IMR-90 (cell line): Measurements from ENCODE around the gene CNNM3. TPM values are rescaled to one million over a fixed set of nuclear protein-coding genes. Genes with fewer than 3 reads are reported as not detected.

Experiments used
- ATAC-seq: fragments of 200-7000 bp; cut with Tn5 transposase; 2 replicates; pipeline ENCODE4 v1.9.1; 2020; ENCODE audit warnings: low read depth, mild to moderate bottlenecking, moderate library complexity
- BruUV-seq: library from RNA; stranded (reverse); fragments of 400-500 nt; replicated peaks from 2 replicates; lab custom pipeline; 2021; lab: Mats Ljungman, UMichigan
- CTCF ChIA-PET: fragments of 300-600 bp; formaldehyde crosslinking; extraction: SDS; loops from one replicate; lab custom pipeline; 2021; ENCODE audit warnings: antibody characterized with exemption; lab: Yijun Ruan, JAX
- POLR2A ChIA-PET: fragments of 300-600 bp; sonication (Branson Sonifier 250); formaldehyde crosslinking; loops from one replicate; lab custom pipeline; 2022; ENCODE audit warnings: antibody characterized with exemption; ENCODE audit not compliant: unreplicated experiment; lab: Charles Lee
- DNase-seq: peaks from one replicate; pipeline ENCODE4 v3.0.0; 2013
- H2AFZ ChIP-seq: replicated peaks from 2 replicates; pipeline ENCODE3; 2013; ENCODE audit warnings: low read length, mild to moderate bottlenecking; ENCODE audit not compliant: poor library complexity
- H2AK5ac ChIP-seq: 2 replicates; pipeline ENCODE4 v1.6.1; 2013; ENCODE audit warnings: low read depth, low read length, inconsistent platforms
- H2AK9ac ChIP-seq: replicated peaks from 2 replicates; pipeline ENCODE3; 2013; ENCODE audit warnings: mild to moderate bottlenecking, low read depth, low read length, moderate library complexity; ENCODE audit not compliant: poor library complexity
- H2BK120ac ChIP-seq: 2 replicates; pipeline ENCODE4 v1.6.1; 2013; ENCODE audit warnings: low read depth, low read length, inconsistent platforms
- H2BK15ac ChIP-seq: 3 replicates; pipeline ENCODE4 v1.6.1; 2013; ENCODE audit warnings: low read depth, low read length, inconsistent platforms
- H2BK20ac ChIP-seq: 2 replicates; pipeline ENCODE4 v1.6.1; 2013; ENCODE audit warnings: low read depth, mild to moderate bottlenecking, inconsistent platforms, low read length, moderate library complexity
- H2BK5ac ChIP-seq: 2 replicates; pipeline ENCODE4 v1.6.1; 2013; ENCODE audit warnings: mild to moderate bottlenecking, low read depth, low read length, inconsistent platforms; ENCODE audit not compliant: poor library complexity, severe bottlenecking
- H3K14ac ChIP-seq: replicated peaks from 2 replicates; pipeline ENCODE4 v1.6.1; 2013; ENCODE audit warnings: low read depth, low read length, inconsistent platforms
- H3K18ac ChIP-seq: 2 replicates; pipeline ENCODE4 v1.6.1; 2013; ENCODE audit warnings: low read depth, low read length, control low read depth
- H3K23ac ChIP-seq: 2 replicates; pipeline ENCODE4 v1.6.1; 2013; ENCODE audit warnings: low read depth, low read length, inconsistent platforms
- H3K27ac ChIP-seq: 2 replicates; pipeline ENCODE4 v1.5.1; 2013; ENCODE audit warnings: mild to moderate bottlenecking, control low read depth, low read length; ENCODE audit not compliant: insufficient read depth
- H3K27me3 ChIP-seq: 2 replicates; pipeline ENCODE4 v1.6.1; 2013; ENCODE audit warnings: low read length; ENCODE audit not compliant: control insufficient read depth, insufficient read depth
- H3K36me3 ChIP-seq: 2 replicates; pipeline ENCODE4 v1.6.1; 2013; ENCODE audit warnings: low read length, mixed read lengths; ENCODE audit not compliant: control insufficient read depth, insufficient read depth
- H3K4ac ChIP-seq: 2 replicates; pipeline ENCODE4 v1.6.1; 2013; ENCODE audit warnings: low read depth, low read length, inconsistent platforms
- H3K4me1 ChIP-seq: 2 replicates; pipeline ENCODE4 v1.6.1; 2013; ENCODE audit warnings: low read length, mixed read lengths; ENCODE audit not compliant: control insufficient read depth, insufficient read depth
- H3K4me2 ChIP-seq: 2 replicates; pipeline ENCODE4 v1.6.1; 2013; ENCODE audit warnings: low read depth, mild to moderate bottlenecking, control low read depth, low read length, moderate library complexity
- H3K4me3 ChIP-seq: 2 replicates; pipeline ENCODE4 v1.5.1; 2013; ENCODE audit warnings: low read depth, mild to moderate bottlenecking, control low read depth, low read length, moderate library complexity; ENCODE audit not compliant: insufficient read depth
- H3K56ac ChIP-seq: 2 replicates; pipeline ENCODE4 v1.6.1; 2013; ENCODE audit warnings: low read length, inconsistent platforms; ENCODE audit not compliant: insufficient read depth; ENCODE audit errors: extremely low read depth
- H3K79me1 ChIP-seq, 2 experiments: 2 replicates each; pipeline ENCODE4 v1.6.1; 2013; ENCODE audit warnings: low read length in 2 of 2, inconsistent platforms in 1 of 2, low read depth in 1 of 2
- H3K9ac ChIP-seq: 2 replicates; pipeline ENCODE4 v1.6.1; 2013; ENCODE audit warnings: low read depth, low read length, control low read depth
- H3K9me1 ChIP-seq: 2 replicates; pipeline ENCODE4 v1.6.1; 2013; ENCODE audit warnings: low read length, inconsistent platforms; ENCODE audit not compliant: insufficient read depth
- H3K9me3 ChIP-seq: 2 replicates; pipeline ENCODE4 v1.6.1; 2013; ENCODE audit warnings: low read length; ENCODE audit not compliant: control insufficient read depth, insufficient read depth
- H4K20me1 ChIP-seq: 2 replicates; pipeline ENCODE4 v1.6.1; 2013; ENCODE audit warnings: low read length, inconsistent platforms; ENCODE audit not compliant: insufficient read depth
- H4K5ac ChIP-seq: 2 replicates; pipeline ENCODE4 v1.6.1; 2013; ENCODE audit warnings: mild to moderate bottlenecking, low read depth, low read length, control low read depth
- H4K8ac ChIP-seq, 2 experiments: 2 replicates each; pipeline ENCODE4 v1.6.1; 2013; ENCODE audit warnings: low read depth in 2 of 2, low read length in 2 of 2, control low read depth in 1 of 2, inconsistent platforms in 1 of 2
- H4K91ac ChIP-seq: 2 replicates; pipeline ENCODE4 v1.6.1; 2013; ENCODE audit warnings: low read depth, low read length, inconsistent platforms; ENCODE audit not compliant: insufficient read depth
- MAZ ChIP-seq: IDR thresholded peaks from 2 replicates; pipeline ENCODE4 v1.6.1; 2012; ENCODE audit warnings: low read depth, mild to moderate bottlenecking, low read length, improper control_type of control experiment, moderate library complexity, borderline replicate concordance
- NFE2L2 ChIP-seq: fragments of 150-350 bp; IDR thresholded peaks from 2 replicates; pipeline ENCODE4 v1.6.1; 2016; ENCODE audit warnings: low read depth, mild to moderate bottlenecking, low read length
- RFX5 ChIP-seq: IDR thresholded peaks from 2 replicates; pipeline ENCODE4 v1.8.0; 2012; ENCODE audit warnings: low read depth, mild to moderate bottlenecking, low read length, moderate library complexity
- WGBS, 2 experiments: methylation state at CpG; one replicate each; pipeline versions ENCODE4 v1.1.5 to v1.1.7; 2013; ENCODE audit warnings: missing lambda C conversion rate in 2 of 2; ENCODE audit not compliant: insufficient read length in 1 of 2; ENCODE audit errors: extremely low coverage in 2 of 2; 5-methylcytosine and 5-hydroxymethylcytosine counted together
- dilution Hi-C: fragments of 300-500 bp; cut with HindIII; formaldehyde crosslinking; loops from one replicate; pipeline ENCODE4 v1.14.3; 2018; ENCODE audit warnings: low sequenced_read_pairs; ENCODE audit not compliant: unreplicated experiment
- in situ Hi-C: fragments of 300-500 bp; cut with MboI; formaldehyde crosslinking; loops from 3 replicates; pipeline ENCODE4 v1.14.3; 2019; ENCODE audit warnings: low sequenced_read_pairs, inconsistent platforms, mixed read lengths
- intact Hi-C: fragments of 100-400 bp; cut with micrococcal nuclease; formaldehyde crosslinking; loops from 2 replicates; pipeline ENCODE4 v1.10.0; 2022
- polyA plus RNA-seq, 3 experiments: library from polyadenylated mRNA; depleted of rRNA; stranded (reverse); fragments of >200 nt; gene quantifications; 2 replicates each; pipeline ENCODE4 v1.2.3, GENCODE V29; 2012; ENCODE audit warnings: low replicate concordance in 1 of 3
- total RNA-seq: library from RNA; depleted of rRNA; stranded (reverse); fragments of >200 nt; gene quantifications from 2 replicates; pipeline ENCODE4 v1.2.3, GENCODE V29; 2012

The CNNM3 gene
- total and polyA plus RNA-seq, 2 of the 4 experiments (the other 2 are of a cell fraction): 2.3 to 6.1 TPM

DNA sequence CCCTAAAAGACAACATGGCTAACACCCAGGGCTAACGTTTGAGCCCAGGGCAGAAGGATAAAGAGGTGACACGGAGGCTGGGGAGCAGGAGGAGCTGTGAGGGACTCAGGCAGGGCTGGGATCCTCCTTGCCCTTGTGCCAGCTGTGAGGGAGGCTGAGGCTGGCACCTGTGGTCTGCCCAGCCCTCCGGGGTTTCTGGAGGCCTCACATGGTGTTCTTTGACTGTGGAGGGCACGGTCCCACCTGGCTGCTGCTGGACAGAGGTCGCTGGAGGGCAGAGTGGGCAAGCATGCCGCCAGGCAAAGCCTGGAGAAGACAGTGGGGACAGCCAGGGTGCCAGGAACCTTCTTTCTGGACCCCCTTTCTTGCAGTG is 26.8 kb upstream of the CNNM3 start:
- Histone ChIP-seq H2BK120ac (no peak overlapping the region), H3K23ac (no peak overlapping the region), H4K20me1 (peaks cover 2% of the 10 kb centered on the region), H4K8ac (no peak overlapping the region), H3K9me3 (no peaks in the 10 kb centered on the region), H2BK5ac (no peak overlapping the region), H3K79me1 (no peaks in the 10 kb centered on the region; a peak in 1 of 4 replicates), H3K18ac (no peak overlapping the region), H3K27me3 (no peaks in the 10 kb centered on the region), H2AK5ac (no peak overlapping the region), H3K56ac (no peak overlapping the region), H3K9ac (no peak overlapping the region), H3K4ac (no peak overlapping the region), H2BK15ac (no peak overlapping the region), H4K91ac (no peak overlapping the region), H3K4me2 (no peak overlapping the region), H3K9me1 (peaks cover 11% of the 10 kb centered on the region), H3K4me1 (peaks cover 6% of the 10 kb centered on the region), H3K14ac (no peak overlapping the region), H3K27ac (no peak overlapping the region), H4K5ac (no peak overlapping the region), H2BK20ac (no peak overlapping the region), H2AFZ (no peak overlapping the region), H3K4me3 (no peak overlapping the region), H3K36me3 (no peaks in the 10 kb centered on the region), H2AK9ac (no peak overlapping the region)
- BruUV-seq: no TSS peak
- ATAC-seq: no peak
- dilution Hi-C loops: no loop called here
- intact Hi-C loops: no loop called here
- no peak for TF ChIP-seq MAZ
- TF ChIP-seq RFX5: no peak
- TF ChIP-seq NFE2L2: no peak
- POLR2A ChIA-PET: no interaction called here
- WGBS, 2 experiments: 100% methylated on average over 2 of the region's 6 CpGs; no CpG with 5 or more reads in 1 of the 2 experiments
- in situ Hi-C loops: no loop called here
- CTCF ChIA-PET: no interaction called here
- DNase-seq: no peak
